Prostate gland (tissue), 2 donors: ENCODE results near the gene ABCC2.
"Not testable (repeated sequence)": the region's sequence is repeated elsewhere in the genome, so short reads cannot be mapped to it uniquely, and the experiment has no call there.

Experiments used
- POLR2A ChIP-seq: fragments of 450-650 bp; IDR thresholded peaks from one replicate; pipeline ENCODE4 v1.6.1; 2016; ENCODE audit warnings: antibody characterized with exemption, mild to moderate bottlenecking
- POLR2AphosphoS5 ChIP-seq: sonication (generic); formaldehyde crosslinking; IDR thresholded peaks from one replicate; pipeline ENCODE4 v1.6.1; 2017; ENCODE audit warnings: antibody characterized with exemption
- TF ChIP-seq, protein P1 (sequence below), 4 experiments: fragments of 200-600 bp in 2 of 4; fragments of 450-650 bp in 2 of 4; sonication (generic) in 2 of 4; IDR thresholded peaks; 1 replicate in 3 of 4; 2 replicates in 1 of 4; pipeline ENCODE4 v1.5.1; 2016 to 2019; ENCODE audit warnings: antibody characterized with exemption in 4 of 4, mild to moderate bottlenecking in 2 of 4, moderate library complexity in 2 of 4

DNA sequence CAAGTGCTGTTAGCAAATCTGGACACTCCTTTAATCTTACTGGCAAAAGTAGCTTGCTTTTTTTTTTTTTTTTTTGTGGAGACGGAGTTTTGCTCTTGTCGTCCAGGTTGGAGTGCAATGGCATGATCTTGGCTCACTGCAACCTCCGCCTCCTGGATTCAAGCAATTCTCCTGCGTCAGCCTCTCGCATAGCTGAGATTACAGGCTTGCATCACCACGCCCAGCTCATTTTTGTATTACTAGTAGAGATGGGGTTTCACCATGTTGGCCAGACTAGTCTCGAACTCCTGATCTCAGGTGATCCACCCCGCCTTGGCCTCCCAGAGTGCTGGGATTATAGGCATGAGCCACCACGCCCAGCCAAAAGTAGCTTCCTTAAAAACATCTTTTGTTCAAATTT, 112.6 kb downstream of the ABCC2 start:
- not testable (repeated sequence) for TF ChIP-seq POLR2A, POLR2AphosphoS5
- TF ChIP-seq, protein P1, sequence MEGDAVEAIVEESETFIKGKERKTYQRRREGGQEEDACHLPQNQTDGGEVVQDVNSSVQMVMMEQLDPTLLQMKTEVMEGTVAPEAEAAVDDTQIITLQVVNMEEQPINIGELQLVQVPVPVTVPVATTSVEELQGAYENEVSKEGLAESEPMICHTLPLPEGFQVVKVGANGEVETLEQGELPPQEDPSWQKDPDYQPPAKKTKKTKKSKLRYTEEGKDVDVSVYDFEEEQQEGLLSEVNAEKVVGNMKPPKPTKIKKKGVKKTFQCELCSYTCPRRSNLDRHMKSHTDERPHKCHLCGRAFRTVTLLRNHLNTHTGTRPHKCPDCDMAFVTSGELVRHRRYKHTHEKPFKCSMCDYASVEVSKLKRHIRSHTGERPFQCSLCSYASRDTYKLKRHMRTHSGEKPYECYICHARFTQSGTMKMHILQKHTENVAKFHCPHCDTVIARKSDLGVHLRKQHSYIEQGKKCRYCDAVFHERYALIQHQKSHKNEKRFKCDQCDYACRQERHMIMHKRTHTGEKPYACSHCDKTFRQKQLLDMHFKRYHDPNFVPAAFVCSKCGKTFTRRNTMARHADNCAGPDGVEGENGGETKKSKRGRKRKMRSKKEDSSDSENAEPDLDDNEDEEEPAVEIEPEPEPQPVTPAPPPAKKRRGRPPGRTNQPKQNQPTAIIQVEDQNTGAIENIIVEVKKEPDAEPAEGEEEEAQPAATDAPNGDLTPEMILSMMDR (IDR thresholded peaks at IDR 0.05), result not testable (repeated sequence)
